ENCODE results near the gene PDK2. TPM values are rescaled to one million over a fixed set of nuclear protein-coding genes. Genes with fewer than 3 reads are reported as not detected.

PDK2 gene
- total RNA-seq, 4 donors from 2014 or later, result 37.9 to 77.7 (median 49.8) TPM

- Histone ChIP-seq H3K4me3 (no peak overlapping the region), H3K4me1 (peaks cover 0 to 37% (median 15%) of the 10 kb centered on the region in 4 donors), H3K36me3 (peaks cover 0 to 48% (median 18%) of the 10 kb centered on the region in 3 donors), H3K9me3 (no peaks in the 10 kb centered on the region), H3K27me3 (peaks cover 0 to 21% of the 10 kb centered on the region in 2 donors), H3K27ac (no peak overlapping the region)
- DNase-seq (ENCODE audit: low spot score in 2 of 2), result no peak
- WGBS, 2 donors, result 17 to 18% methylated on average over 16 of the region's 16 CpGs
- TF ChIP-seq CTCF (IDR thresholded peaks at IDR 0.05) (no peak), EP300 (IDR thresholded peaks at IDR 0.05) (no peak), POLR2A (IDR thresholded peaks at IDR 0.05) (no peak)
Observed at GRCh38 chr17:50133769-50134099, 38.6 kb downstream of the PDK2 start.

- Histone ChIP-seq H3K27me3 (peaks cover 0 to 14% of the 10 kb centered on the region in 2 donors), H3K9me3 (no peaks in the 10 kb centered on the region), H3K4me3 (no peak overlapping the region), H3K27ac (no peak overlapping the region), H3K4me1 (peaks cover 0 to 30% (median 7%) of the 10 kb centered on the region in 4 donors), H3K36me3 (peaks cover 0 to 55% (median 25%) of the 10 kb centered on the region in 3 donors)
- WGBS, 2 donors, result 60 to 64% methylated on average over 16 of the region's 16 CpGs
- no peak for DNase-seq (ENCODE audit: low spot score in 2 of 2)
- TF ChIP-seq POLR2A (IDR thresholded peaks at IDR 0.05) (no peak), CTCF (IDR thresholded peaks at IDR 0.05) (no peak), EP300 (IDR thresholded peaks at IDR 0.05) (no peak)
Observed at GRCh38 chr17:50134206-50135110, 39.3 kb downstream of the PDK2 start.

GRCh38 chr17:50135316-50136095, 40.4 kb downstream of the PDK2 start:
- 89 to 90% methylated on average over 13 to 16 of the region's 16 CpGs for WGBS, 2 donors
- TF ChIP-seq CTCF (IDR thresholded peaks at IDR 0.05) (no peak), EP300 (IDR thresholded peaks at IDR 0.05) (no peak), POLR2A (IDR thresholded peaks at IDR 0.05) (no peak)
- H3K36me3 ChIP-seq, result peaks cover 0 to 64% (median 28%) of the 10 kb centered on the region in 3 donors

GRCh38 chr17:50136096-50136687, 41.0 kb downstream of the PDK2 start:
- peaks cover 0 to 29% (median 9%) of the 10 kb centered on the region in 4 donors for H3K4me1 ChIP-seq
- no peak overlapping the region for H3K27ac ChIP-seq
- TF ChIP-seq CTCF (IDR thresholded peaks at IDR 0.05) (no peak), POLR2A (IDR thresholded peaks at IDR 0.05) (no peak), EP300 (IDR thresholded peaks at IDR 0.05) (no peak)
- no peaks in the 10 kb centered on the region for H3K9me3 ChIP-seq
- WGBS, 2 donors, result 90 to 92% methylated on average over 11 of the region's 11 CpGs
- peaks cover 0 to 70% (median 35%) of the 10 kb centered on the region in 3 donors for H3K36me3 ChIP-seq
- no peak overlapping the region for H3K4me3 ChIP-seq
- H3K27me3 ChIP-seq, result no peaks in the 10 kb centered on the region
- no peak for DNase-seq (ENCODE audit: low spot score in 2 of 2)

More at GRCh38 chr17:50135316-50136095, 40.4 kb downstream of the PDK2 start:
- Histone ChIP-seq H3K4me3 (no peak overlapping the region), H3K4me1 (peaks cover 0 to 26% (median 5%) of the 10 kb centered on the region in 4 donors), H3K27ac (no peak overlapping the region), H3K9me3 (no peaks in the 10 kb centered on the region), H3K27me3 (peaks cover 0 to 7% of the 10 kb centered on the region in 2 donors)
- DNase-seq (ENCODE audit: low spot score in 2 of 2), result no peak
